Activated B cell treated with CpG ODN at 0.5 μM for 24 hours (primary cell): Measurements from ENCODE around the gene SIN3A. TPM values are rescaled to one million over a fixed set of nuclear protein-coding genes. Genes with fewer than 3 reads are reported as not detected.

ENCODE experiments used
- ATAC-seq: fragments of 200-7000 bp; cut with Tn5 transposase; one replicate; pipeline ENCODE4 v1.10.0; 2021; ENCODE audit warnings: low read depth, mild to moderate bottlenecking, moderate library complexity
- CTCF ChIA-PET: fragments of 350-600 bp; sonication (Branson Sonifier 250); formaldehyde crosslinking; loops from one replicate; lab custom pipeline; 2021; ENCODE audit warnings: antibody characterized with exemption; lab: Charles Lee
- POLR2A ChIA-PET: fragments of 350-600 bp; sonication (Branson Sonifier 250); formaldehyde crosslinking; loops from one replicate; lab custom pipeline; 2021; ENCODE audit warnings: antibody characterized with exemption; lab: Charles Lee
- DNase-seq: peaks from one replicate; pipeline ENCODE4 v3.0.0; 2022
- H3K27ac Mint-ChIP-seq: one replicate; pipeline ENCODE4 v1.8.0; 2020; ENCODE audit warnings: mixed read lengths
- H3K27me3 Mint-ChIP-seq: one replicate; pipeline ENCODE4 v1.8.0; 2021; ENCODE audit warnings: mixed read lengths
- H3K36me3 Mint-ChIP-seq: one replicate; pipeline ENCODE4 v1.8.0; 2021; ENCODE audit warnings: low read depth, mixed read lengths
- H3K4me1 Mint-ChIP-seq: one replicate; pipeline ENCODE4 v1.8.0; 2021; ENCODE audit warnings: mixed read lengths
- H3K4me3 Mint-ChIP-seq: one replicate; pipeline ENCODE4 v1.8.0; 2020; ENCODE audit warnings: mild to moderate bottlenecking, mixed read lengths
- H3K9me3 Mint-ChIP-seq: one replicate; pipeline ENCODE4 v1.8.0; 2020; ENCODE audit warnings: mixed read lengths
- intact Hi-C: fragments of 100-400 bp; cut with micrococcal nuclease; formaldehyde crosslinking; loops from one replicate; pipeline ENCODE4 v1.15.1; 2024
- total RNA-seq: library from RNA; stranded (reverse); gene quantifications from 2 replicates; pipeline ENCODE4 v1.2.3, GENCODE V29; 2022
- TF ChIP-seq, protein P1 (sequence below): fragments of 200-600 bp; IDR thresholded peaks from one replicate; pipeline ENCODE4 v1.8.0; 2022; ENCODE audit warnings: antibody characterized with exemption, mild to moderate bottlenecking

The SIN3A gene
- total RNA-seq, 1 donor from 2014 or later = 122 TPM

DNA sequence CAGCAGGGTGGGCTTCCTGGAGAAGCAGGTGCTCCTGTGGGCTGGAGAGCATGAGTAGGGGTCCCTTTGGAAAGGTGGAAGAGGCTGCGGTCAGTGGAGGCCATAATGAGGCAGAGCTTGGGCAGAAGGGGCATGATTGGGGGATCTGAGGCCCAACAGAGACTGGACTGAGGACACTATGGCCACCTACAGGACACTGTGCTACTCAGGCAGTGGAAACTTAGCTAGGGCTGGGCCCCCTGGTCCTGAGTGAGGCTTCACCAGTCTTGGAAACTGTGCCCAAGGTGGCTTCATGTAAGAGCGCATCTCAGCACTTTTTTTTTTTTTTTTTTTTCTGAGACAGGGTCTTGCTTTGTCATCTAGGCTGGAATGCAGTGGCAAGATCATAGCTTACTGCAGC lies 121.9 kb downstream of the SIN3A start:
- no peak overlapping the region for H3K27ac Mint-ChIP-seq
- H3K27me3 Mint-ChIP-seq = peaks cover 6% of the 10 kb centered on the region
- H3K4me3 Mint-ChIP-seq = no peak overlapping the region
- no peaks in the 10 kb centered on the region for H3K36me3 Mint-ChIP-seq
- no peaks in the 10 kb centered on the region for H3K9me3 Mint-ChIP-seq
- intact Hi-C loops = loop anchor here (10.0 kb wide), 1 partner anchor 85 kb away; no protein-coding TSS in a partner anchor
- ChIA-PET POLR2A (no interaction called here), CTCF (no interaction called here)
- H3K4me1 Mint-ChIP-seq = no peaks in the 10 kb centered on the region
- ATAC-seq = no peak
- TF ChIP-seq, protein P1, sequence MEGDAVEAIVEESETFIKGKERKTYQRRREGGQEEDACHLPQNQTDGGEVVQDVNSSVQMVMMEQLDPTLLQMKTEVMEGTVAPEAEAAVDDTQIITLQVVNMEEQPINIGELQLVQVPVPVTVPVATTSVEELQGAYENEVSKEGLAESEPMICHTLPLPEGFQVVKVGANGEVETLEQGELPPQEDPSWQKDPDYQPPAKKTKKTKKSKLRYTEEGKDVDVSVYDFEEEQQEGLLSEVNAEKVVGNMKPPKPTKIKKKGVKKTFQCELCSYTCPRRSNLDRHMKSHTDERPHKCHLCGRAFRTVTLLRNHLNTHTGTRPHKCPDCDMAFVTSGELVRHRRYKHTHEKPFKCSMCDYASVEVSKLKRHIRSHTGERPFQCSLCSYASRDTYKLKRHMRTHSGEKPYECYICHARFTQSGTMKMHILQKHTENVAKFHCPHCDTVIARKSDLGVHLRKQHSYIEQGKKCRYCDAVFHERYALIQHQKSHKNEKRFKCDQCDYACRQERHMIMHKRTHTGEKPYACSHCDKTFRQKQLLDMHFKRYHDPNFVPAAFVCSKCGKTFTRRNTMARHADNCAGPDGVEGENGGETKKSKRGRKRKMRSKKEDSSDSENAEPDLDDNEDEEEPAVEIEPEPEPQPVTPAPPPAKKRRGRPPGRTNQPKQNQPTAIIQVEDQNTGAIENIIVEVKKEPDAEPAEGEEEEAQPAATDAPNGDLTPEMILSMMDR = no peak
- no peak for DNase-seq

DNA sequence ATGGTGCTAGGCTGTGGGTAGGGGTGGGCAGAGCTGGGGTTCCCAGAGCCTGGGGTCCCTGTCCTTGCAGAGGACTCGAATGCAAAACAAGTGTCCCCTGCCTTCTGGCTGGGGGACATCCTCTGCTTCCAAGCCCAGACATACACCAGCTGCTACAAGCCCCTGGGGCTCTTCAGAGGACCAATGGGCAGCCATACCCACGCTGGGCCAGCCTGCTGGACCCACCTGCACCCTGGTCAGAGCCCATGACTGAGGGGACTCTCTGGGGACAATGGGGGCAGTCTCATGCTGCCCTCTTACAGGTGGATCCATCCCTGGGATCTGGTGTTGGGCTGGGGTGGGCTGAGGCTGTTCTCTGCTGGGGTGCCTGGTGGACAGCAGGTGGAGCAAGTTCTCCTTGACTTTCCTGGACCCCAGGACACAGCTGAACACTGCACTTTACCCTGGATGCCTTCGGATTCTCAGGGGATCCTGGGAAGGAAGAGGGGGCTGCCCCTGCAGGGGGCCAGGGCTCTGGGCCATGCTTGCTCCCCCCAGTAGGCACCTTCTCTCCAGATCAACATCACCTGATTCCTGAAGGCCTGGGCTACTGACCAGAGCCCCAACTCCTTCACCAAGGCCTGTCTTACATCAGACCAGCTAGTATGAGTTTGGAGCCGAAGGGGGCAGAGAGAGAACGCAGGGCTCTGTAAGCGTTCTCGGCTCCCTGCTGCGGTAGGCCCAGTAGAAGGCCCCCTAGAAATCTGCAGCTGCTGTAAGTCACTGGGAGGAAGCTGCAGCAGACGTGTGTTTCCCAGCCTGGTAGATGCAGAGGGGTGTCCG lies 122.8 kb downstream of the SIN3A start:
- Mint-ChIP-seq H3K36me3 (no peaks in the 10 kb centered on the region), H3K27me3 (peaks cover 6% of the 10 kb centered on the region), H3K27ac (no peak overlapping the region), H3K9me3 (no peaks in the 10 kb centered on the region), H3K4me3 (no peak overlapping the region), H3K4me1 (no peaks in the 10 kb centered on the region)
- ATAC-seq = no peak
- CTCF ChIA-PET = interaction anchor here (1.2 kb wide), 1 partner anchor 37 kb away, joined by 3 read pairs; no protein-coding TSS in a partner anchor
- POLR2A ChIA-PET = no interaction called here
- TF ChIP-seq, protein P1 = no peak
- intact Hi-C loops = loop anchor here (10.0 kb wide), 1 partner anchor 84 kb away; no protein-coding TSS in a partner anchor
- DNase-seq = no peak

DNA sequence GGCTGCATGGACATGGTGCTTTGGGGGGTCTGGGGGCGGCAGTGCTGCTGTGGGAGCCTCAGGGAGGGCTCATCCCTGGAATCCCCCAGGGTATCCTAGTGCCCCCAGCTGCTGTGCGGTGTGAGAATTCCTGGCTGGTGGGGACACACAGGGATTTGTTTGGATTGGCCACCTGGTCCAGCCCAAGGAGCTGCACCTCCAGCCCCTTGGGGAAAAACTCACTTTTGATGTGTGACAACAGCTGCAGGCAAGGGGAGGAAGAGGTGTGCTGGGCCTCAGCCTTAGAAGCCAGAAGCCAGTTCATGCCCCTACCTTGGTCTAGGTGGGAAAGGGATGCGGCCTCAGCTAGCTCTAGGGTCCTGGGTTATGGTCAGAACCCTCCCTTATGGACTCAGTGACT lies 124.0 kb downstream of the SIN3A start:
- TF ChIP-seq, protein P1 = no peak
- peaks cover 6% of the 10 kb centered on the region for H3K27me3 Mint-ChIP-seq
- ATAC-seq (no peak), DNase-seq (no peak)
- H3K9me3 Mint-ChIP-seq = no peaks in the 10 kb centered on the region
- H3K4me1 Mint-ChIP-seq = no peaks in the 10 kb centered on the region
- H3K36me3 Mint-ChIP-seq = no peaks in the 10 kb centered on the region
- ChIA-PET POLR2A (no interaction called here), CTCF (no interaction called here)
- no peak overlapping the region for H3K4me3 Mint-ChIP-seq
- H3K27ac Mint-ChIP-seq = no peak overlapping the region
- intact Hi-C loops = loop anchor here (10.0 kb wide), 1 partner anchor 83 kb away; no protein-coding TSS in a partner anchor

DNA sequence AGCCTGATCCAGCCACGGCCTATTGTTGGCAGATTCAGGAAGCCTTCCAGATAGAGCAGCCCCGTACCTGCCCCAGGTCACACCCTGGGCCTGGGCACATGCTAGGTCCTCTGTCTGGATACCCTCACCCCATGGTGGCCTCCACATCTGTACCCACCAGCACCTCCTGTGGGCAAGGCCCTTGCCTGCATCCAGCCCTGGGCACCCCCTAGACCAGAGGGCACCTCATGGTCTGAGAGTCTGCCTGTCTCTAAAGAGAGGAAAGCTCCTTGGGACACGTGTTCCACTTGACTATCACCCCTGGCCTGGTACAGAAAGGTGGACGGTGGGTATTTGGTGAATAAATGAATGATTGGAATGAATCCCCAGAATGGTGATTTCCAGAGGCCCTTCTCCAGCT lies 124.5 kb downstream of the SIN3A start:
- H3K36me3 Mint-ChIP-seq = no peaks in the 10 kb centered on the region
- DNase-seq (no peak), ATAC-seq (no peak)
- CTCF ChIA-PET = no interaction called here
- no peaks in the 10 kb centered on the region for H3K4me1 Mint-ChIP-seq
- intact Hi-C loops = loop anchor here (10.0 kb wide), 1 partner anchor 82 kb away; no protein-coding TSS in a partner anchor
- no peak overlapping the region for H3K27ac Mint-ChIP-seq
- no peak overlapping the region for H3K4me3 Mint-ChIP-seq
- no peaks in the 10 kb centered on the region for H3K9me3 Mint-ChIP-seq
- peaks cover 4% of the 10 kb centered on the region for H3K27me3 Mint-ChIP-seq
- POLR2A ChIA-PET = no interaction called here
- TF ChIP-seq, protein P1 = no peak

DNA sequence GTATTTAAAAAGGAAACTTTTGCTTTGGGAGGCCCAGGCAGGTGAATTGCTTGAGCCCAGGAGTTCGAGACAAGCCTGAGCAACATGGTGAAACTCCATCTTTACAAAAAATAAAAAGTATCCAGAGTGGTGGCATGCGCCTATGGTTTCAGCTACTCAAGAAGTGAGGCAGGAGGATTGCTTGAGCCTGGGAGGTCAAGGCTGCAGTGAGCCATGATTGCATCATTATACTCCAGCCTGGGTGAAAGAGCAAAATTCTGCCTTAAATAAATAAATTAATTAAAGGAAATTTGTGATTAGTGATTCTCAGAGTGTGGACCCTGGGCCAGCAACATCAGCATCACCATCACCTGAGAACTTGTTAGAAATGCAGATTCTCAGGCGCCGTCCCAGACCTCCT lies 125.6 kb downstream of the SIN3A start:
- POLR2A ChIA-PET = no interaction called here
- Mint-ChIP-seq H3K4me3 (no peak overlapping the region), H3K36me3 (no peaks in the 10 kb centered on the region), H3K9me3 (no peaks in the 10 kb centered on the region), H3K27ac (no peak overlapping the region), H3K27me3 (peaks cover 3% of the 10 kb centered on the region), H3K4me1 (no peaks in the 10 kb centered on the region)
- CTCF ChIA-PET = no interaction called here
- intact Hi-C loops = loop anchor here (10.0 kb wide), 1 partner anchor 81 kb away; no protein-coding TSS in a partner anchor
- ATAC-seq (no peak), DNase-seq (no peak)
- TF ChIP-seq, protein P1 = no peak
